HG03196 (cell line): ENCODE results near the gene KCNIP3.

Experiments
- ATAC-seq: cut with Tn5 transposase; IDR thresholded peaks from one replicate; pipeline ENCODE4 v1.9.1; 2021; ENCODE audit not compliant: unreplicated experiment

The KCNIP3 gene

DNA sequence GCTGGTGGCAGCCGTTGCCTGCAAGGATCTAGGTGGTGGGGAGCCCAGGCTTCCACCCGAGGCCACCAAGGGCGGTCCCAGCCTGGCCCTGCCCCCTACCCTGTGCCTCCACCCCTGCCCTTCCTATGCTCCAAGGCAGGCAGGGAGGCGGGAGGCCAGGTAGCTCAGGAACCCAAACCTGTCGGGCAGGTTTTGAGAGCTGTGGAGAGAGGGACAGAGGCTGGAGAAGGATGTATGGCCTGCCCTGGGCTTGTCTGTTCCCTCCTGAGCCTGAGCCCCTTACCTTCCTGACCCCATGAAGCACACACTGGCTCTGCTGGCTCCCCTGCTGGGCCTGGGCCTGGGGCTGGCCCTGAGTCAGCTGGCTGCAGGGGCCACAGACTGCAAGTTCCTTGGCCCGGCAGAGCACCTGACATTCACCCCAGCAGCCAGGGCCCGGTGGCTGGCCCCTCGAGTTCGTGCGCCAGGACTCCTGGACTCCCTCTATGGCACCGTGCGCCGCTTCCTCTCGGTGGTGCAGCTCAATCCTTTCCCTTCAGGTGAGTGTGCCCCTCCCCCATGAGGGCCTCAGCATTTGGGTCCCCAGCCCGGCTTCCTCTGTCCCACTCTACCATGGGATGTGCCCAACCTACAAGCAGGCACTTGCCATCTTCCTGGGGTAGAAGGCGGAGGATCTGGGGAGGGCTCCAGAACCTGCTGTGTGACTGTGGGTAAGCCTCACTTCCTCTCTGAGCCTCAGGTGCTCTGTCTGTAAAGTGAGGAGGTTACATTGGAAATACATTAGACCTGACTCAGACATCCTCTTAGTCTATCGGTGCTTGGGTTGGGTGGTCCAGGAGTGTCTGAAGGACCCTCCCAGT is 22.6 kb upstream of the KCNIP3 start, which contains the start of gene PROM2:
TSS of gene PROM2 (plus strand) at position 159 of the 860 bp plus-strand sequence. CDS start at position 296, 137 bp downstream.
- ATAC-seq = no peak

DNA sequence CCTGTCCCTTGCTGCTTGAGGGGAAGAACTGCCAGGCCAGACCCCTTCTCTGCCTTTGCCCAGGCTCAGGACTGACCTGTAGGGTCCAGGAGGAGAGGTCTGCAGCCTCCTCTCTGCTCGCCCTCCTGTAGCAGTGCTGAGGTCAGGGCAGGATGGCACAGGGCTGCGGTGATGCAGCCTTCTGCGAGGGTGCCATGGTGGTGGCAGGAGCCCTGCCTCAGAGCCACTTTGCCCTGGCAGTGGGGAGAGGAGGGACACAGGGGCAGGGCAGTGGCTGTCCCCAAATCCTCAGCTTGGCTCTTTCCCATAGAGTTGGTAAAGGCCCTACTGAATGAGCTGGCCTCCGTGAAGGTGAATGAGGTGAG is 22.0 kb upstream of the KCNIP3 start:
- ATAC-seq = no peak

DNA sequence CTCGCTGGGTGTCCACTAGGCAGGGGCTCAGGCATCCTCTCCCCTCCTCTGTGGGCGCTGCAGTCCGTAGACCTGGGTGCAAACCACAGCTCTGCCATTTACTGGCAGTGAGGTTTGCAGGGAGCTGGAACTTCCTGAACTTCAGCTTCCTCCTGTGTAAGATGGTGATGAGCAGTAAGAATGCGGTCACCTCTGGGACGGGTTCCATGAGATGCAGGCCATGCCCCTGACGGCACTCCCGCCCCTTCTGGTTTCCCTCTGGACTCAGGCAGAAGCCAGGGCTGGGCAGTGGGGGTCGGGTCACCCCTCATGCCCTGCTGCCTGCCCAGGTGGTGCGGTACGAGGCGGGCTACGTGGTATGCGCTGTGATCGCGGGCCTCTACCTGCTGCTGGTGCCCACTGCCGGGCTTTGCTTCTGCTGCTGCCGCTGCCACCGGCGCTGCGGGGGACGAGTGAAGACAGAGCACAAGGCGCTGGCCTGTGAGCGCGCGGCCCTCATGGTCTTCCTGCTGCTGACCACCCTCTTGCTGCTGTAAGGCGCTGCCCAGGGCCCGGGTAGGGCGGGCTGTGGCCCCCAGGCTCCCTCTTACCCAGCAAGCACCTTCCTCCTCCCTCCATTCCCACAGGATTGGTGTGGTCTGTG is 21.4 kb upstream of the KCNIP3 start:
- no peak for ATAC-seq

DNA sequence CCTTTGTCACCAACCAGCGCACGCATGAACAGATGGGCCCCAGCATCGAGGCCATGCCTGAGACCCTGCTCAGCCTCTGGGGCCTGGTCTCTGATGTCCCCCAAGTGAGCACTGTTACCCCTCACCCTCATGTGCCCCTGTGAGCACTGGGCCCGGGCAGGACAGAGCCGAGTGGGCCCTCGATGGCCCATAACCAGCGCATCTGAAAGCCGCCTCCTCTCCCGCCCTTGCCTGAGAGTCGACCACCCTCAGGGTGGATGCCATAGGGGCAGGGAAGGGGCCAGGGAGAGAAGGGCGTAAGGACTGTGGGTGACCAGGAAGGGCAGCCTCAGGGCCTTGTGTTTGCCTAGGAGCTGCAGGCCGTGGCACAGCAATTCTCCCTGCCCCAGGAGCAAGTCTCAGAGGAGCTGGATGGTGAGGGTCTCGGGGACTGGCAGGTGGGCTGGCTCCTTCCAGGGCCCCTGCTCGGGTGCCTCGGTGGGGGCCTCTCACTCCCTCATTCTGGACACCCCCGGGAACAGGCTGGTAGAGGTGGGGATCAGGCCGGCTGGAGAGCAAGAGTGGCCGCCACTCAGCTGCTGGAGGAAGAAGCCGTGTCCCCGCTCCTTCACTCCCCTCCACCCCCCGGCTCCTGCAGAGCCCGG is 20.8 kb upstream of the KCNIP3 start:
- ATAC-seq = no peak

DNA sequence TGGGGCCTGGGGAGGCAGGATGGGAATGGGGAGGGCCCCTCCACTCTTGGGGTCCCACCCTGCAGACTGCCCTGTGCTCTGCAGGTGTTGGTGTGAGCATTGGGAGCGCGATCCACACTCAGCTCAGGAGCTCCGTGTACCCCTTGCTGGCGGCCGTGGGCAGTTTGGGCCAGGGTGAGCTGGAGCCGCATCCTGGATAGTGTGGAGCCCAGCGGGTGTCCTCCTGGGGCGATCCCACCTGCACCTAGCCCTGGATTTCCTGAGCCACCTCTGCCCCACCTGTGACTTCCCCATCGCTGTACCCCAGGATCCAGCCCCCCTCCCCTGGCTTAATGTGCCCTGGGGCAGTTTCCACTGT is 20.3 kb upstream of the KCNIP3 start:
- ATAC-seq = no peak

DNA sequence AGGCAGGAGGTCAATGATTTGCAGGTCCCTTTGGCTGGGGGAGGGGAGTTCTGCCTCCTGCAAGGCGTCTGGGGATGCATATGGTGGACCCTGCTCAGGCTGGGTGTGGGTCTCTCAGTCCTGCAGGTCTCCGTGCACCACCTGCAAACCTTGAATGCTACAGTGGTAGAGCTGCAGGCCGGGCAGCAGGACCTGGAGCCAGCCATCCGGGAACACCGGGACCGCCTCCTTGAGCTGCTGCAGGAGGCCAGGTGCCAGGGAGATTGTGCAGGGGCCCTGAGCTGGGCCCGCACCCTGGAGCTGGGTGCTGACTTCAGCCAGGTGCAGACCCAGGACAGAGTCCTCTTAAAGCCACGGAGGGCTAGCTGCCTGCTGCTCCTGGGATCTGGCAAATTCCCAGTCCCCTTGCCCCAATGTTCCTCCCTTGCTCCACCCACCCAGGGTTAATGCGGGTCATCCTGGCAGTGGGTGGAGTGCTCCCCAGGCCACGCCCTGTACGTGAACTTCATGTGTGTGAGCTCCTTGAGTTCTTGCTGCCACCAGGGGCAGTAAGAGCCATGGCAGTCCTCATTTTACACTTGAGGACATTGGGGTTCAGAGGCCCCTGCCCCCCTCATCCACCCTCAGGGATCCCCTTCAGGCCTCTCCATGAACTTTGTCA is 19.8 kb upstream of the KCNIP3 start:
- no peak for ATAC-seq

DNA sequence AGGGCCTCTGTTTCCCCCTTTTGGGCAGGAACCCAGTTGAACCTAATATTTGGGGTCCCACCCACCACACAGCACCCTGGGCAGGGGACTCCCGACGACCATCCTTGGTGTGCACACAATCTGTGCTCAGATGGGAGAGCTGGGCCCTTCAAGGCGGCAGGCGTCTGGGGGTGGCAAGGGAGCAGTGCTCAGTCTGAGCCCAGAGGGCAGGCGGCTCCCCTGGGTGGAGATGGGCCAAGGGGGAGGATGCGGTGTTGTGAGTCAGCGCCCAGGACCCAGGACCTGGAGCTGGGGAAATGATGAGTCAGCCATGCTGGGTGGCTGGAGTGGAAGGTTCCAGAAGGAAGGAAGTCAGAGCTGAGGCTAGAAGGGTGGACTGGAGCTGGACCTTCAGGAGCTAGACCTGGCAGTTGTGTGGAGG is 19.1 kb upstream of the KCNIP3 start:
- no peak for ATAC-seq

DNA sequence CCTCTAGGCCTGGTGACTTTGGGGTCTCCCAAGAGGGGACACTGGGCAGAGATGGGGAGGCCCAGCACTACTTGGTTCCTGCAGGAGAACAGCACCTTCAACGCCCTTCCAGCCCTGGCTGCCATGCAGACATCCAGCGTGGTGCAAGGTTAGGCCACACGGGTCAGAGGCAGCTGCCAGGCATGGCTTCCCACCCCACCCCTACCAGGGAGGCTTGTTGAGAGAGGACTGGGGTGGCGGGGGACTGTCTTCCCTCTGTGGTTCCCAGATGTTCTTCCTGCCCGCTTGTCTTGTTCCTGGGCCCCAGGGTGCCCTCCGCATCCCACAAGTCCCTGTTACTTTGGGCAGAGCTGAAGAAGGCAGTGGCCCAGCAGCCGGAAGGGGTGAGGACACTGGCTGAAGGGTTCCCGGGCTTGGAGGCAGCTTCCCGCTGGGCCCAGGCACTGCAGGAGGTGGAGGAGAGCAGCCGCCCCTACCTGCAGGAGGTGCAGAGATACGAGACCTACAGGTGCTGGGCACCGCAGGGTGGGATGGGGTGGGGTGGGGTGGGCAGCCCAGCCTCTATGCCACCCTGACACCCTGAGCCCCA is 18.4 kb upstream of the KCNIP3 start:
- no peak for ATAC-seq

DNA sequence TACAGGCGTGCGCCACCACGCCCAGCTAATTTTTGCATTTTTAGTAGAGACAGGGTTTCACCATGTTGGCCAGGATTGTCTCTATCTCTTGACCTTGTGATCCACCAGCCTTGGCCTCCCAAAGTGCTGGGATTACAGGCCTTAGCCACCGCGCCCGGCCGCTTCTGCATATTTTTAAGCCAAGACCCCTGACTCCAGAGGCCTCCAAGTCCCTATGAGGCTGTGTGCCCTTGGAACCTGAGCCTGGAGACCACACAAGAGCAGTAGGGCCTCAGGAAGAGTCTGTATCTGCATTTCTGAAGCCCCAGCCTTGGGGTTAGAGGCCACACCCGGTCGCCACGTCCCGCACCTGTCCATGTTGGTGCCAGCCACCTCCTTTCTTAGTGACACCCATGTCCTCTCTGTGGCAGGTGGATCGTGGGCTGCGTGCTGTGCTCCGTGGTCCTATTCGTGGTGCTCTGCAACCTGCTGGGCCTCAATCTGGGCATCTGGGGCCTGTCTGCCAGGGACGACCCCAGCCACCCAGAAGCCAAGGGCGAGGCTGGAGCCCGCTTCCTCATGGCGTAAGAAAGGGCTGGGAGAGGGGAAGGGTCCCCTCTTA is 17.6 kb upstream of the KCNIP3 start:
- no peak for ATAC-seq

DNA sequence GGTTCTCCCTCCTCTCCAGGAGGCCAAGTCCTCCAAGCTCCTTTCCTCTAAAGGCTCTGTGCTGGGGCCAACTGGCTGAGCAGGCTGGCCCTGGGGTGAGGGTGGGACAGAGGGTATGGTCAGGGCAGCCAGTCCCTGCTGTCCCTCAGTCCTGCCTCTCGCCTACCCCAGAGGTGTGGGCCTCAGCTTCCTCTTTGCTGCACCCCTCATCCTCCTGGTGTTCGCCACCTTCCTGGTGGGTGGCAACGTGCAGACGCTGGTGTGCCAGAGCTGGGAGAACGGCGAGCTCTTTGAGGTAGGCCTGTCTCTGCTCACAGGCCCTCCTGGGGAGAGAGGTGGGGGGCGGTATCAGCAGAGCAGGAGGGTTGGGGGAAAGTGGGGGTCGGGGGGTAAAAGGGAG is 16.1 kb upstream of the KCNIP3 start:
- no peak for ATAC-seq

DNA sequence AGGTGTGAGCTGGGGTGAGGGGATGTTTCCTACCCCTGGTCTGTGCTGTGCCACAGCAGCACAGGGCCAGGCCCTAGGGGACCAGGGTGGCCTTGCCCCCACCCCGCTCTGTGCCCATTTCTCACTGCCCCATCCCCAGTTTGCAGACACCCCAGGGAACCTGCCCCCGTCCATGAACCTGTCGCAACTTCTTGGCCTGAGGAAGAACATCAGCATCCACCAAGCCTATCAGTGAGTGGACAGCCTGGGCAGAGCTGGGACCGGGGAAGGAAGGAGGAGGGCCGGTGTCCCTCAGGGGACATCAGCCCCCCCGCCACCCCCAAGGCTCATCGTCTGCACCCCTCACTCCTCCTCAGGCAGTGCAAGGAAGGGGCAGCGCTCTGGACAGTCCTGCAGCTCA is 15.4 kb upstream of the KCNIP3 start:
- no peak for ATAC-seq

DNA sequence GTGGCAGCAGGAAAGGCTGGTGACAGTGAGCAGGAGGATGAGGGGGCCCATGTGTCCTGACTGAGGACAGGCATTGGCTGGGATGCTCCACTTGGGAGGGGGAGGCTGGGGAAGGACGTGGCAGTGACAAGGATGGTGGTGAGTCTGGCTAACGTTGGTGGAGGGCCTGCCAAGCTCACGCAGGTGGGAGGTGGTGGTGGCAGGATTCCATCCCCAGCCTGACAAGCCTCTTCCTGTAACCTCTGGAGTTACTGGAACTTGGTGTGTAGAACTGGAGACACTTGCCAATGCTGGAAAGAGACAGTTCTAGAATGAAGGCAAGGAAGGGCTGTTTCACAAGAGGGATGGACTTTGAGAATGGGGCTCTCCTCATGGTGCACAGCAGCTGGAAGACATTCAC is 14.7 kb upstream of the KCNIP3 start:
- ATAC-seq = no peak

DNA sequence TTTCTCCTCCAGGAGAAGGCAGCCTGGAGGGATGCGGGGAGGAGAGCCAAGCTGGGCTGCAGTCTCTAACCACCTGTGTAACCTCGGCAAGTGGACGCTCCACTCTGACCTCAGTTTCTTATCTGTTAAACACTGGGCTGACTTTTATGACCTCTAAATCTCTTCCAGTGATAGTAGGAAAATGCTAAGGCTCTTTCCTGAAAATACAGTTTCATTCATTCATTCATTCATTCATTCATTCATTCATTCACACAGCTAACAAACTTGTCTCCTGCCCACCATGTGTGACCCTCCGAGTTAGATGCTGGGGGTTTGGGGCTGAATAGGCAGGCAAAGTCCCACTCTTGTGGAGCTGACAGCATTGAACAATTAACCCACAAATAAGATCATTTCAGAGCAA is 13.6 kb upstream of the KCNIP3 start:
- ATAC-seq = no peak

DNA sequence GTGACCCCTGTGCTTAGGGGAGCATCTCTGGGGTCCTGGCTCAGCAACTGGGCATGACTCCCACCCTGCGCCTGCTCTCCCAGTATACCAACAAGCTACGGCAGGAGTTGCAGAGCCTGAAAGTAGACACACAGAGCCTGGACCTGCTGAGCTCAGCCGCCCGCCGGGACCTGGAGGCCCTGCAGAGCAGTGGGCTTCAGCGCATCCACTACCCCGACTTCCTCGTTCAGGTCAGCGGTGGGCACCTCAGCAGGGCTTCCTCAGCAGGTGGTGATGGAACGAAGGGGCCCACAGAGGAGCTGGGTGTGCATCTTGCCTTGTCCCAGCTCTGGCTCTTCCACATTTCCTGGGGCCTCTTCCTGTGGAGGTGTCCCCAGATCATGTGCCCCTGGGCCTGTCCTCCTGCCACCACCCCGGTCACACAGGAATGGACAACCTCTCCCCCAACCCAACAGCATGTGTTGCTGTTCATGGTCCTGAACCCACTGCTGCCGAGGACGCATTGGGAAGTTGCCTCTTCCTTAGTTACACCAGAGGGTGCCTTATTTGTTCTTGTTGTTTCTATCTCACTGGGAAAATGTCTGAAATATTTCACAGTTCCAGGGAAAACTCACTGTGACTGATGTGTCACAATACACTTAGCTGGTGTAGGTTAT is 12.1 kb upstream of the KCNIP3 start:
- no peak for ATAC-seq

DNA sequence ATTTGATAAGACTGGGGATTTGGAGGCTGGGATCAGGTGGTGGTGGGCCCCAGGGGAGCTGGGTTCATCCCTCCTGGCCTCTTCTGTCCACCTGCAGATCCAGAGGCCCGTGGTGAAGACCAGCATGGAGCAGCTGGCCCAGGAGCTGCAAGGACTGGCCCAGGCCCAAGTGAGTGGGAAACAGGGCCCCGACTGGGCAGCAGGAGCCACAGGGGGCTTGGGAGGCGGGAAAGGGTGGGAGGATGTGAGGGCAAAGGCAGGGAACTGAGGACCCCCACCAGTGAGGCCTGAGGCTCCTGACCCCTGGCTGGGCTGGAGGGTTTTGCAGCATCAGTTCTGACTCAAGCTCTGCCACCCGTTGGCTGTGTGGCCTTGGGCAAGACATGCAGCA is 11.6 kb upstream of the KCNIP3 start:
- ATAC-seq = no peak

DNA sequence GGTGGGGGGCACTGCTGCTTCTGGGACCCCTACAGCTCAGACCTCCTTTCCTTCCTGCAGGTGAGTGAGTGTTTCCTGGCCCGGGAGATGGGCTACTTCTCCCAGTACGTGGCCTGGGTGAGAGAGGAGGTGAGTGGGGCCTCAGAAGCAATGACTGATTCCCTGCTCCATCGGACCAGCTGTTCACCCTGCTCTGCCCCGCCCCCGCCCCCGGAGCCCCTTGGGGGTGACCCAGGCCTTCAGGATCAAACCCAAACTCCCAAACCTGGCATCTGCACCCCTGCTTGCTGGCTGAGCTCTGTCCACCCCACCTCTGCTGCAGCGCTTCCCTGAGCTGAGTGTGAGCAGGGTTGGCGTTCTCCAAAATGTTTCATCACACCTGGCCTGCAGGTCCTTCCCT is 9.8 kb upstream of the KCNIP3 start:
- no peak for ATAC-seq

DNA sequence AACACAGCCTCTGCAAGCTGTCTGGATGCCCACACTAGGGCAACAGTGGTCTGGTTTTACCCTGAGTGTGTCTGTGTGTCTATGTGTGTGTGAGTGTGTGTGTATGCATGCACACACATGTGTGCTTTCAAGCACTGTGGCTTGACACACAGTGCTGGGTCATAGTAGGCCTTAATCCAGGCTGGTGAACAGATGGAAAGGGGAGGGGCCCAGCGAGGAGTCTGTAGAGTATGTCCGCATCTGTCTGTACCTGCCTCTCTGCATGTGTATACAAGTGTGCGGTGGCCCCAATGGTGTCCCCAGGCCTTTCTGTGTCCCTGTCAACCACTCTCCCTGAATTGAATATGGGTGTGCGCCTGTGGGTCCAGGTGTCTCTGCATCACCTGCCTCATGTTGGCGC is 9.3 kb upstream of the KCNIP3 start:
- no peak for ATAC-seq

DNA sequence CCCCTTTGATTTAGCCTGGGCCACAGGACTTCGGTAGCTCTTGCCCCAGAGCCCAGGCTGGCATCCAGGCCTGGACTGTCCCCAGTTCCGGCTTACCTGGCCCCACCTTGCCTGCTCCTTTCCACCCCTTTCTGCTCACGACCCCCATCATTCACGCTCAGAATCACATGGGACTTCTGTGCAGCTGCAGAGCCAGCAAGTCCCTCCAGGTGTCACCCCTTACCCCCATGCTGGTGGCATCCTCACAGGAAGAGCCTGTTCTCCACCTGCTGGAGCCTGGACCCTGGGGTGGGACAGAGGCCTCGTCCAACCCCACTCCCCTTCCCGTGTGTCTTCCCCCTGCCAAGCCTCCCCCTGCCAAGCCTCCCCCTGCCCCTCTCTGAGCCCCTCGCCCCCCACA is 7.9 kb upstream of the KCNIP3 start:
- no peak for ATAC-seq

DNA sequence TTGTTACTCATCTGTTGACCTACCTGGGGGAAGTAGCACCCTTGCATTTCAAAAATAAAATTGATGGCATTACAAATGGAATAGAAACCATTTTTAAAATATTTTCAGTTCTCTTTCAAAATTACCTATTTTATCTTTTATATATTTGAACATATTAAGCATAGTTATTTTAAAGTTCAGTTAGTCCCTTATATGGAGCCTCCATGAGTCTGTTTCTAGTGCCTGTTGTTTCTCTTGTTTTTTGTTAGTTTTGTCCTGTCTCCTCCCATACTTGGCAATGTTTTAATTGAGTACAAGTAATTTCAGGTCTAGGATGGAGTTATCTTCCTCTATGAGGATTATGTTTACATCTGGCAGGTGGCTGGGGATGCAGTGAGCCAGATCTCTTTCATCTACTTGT is 5.9 kb upstream of the KCNIP3 start:
- ATAC-seq = no peak

DNA sequence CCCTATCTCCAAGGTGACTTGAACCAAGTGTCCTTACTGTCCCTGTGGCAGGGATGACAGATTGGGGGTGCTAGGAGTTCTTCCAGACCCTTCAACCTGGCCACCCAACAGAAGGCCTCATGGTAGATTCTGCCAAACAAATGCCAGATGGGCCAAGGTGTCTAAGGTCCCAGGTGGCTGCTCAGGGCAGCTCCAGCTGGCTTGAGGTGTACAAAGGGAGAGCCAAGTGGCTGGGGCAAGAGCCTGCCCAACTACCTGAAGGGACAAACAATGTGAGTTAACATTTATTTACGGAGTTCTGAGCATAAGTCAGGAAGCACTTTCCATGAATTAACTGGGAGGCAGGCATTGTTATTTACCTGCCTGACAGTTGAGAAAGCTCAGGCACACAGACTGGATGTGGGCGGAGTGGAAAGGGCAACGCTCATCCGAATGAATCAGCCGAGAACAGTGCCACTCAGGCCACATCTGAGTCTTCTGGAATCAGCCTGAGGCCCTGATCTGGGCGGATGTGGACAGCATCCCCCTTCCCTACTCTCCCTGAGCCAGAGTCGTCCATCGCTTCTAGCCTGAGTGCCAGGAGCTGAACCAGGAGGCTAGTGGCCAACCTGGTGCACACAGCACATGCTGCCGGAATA is 4.4 kb upstream of the KCNIP3 start:
- no peak for ATAC-seq
